ENCODE data around the gene PLA2G15.

GRCh38 chr16:68229431-68230175 is 15.6 kb upstream of the PLA2G15 start:
- TF ChIP-seq CTCF (IDR thresholded peaks at IDR 0.05; ENCODE audit: insufficient read depth, low read length) (peak; percentile 84), REST (IDR thresholded peaks at IDR 0.05; ENCODE audit: insufficient replicate concordance, low read depth) (no peak), POLR2AphosphoS5 (IDR thresholded peaks at IDR 0.05; ENCODE audit: low read depth) (no peak; the same call in 1 of the 2 replicates), GABPA (IDR thresholded peaks at IDR 0.05; ENCODE audit: low read depth) (no peak), SPI1 (IDR thresholded peaks at IDR 0.05; ENCODE audit: borderline replicate concordance, low read depth) (no peak)
